WTC11 (cell line): ENCODE measurements around the gene KIF26A. TPM values are rescaled to one million over a fixed set of nuclear protein-coding genes. Genes with fewer than 3 reads are reported as not detected.

ENCODE experiments used
- ATAC-seq: fragments of 200-7000 bp; cut with Tn5 transposase; 2 replicates; pipeline ENCODE4 v1.10.0; 2021; ENCODE audit warnings: mild to moderate bottlenecking, moderate library complexity
- CTCF ChIA-PET: fragments of 300-600 bp; sonication (Branson Sonifier 250); formaldehyde crosslinking; loops from one replicate; lab custom pipeline; 2021; ENCODE audit warnings: antibody characterized with exemption; lab: Charles Lee
- POLR2A ChIA-PET: fragments of 350-600 bp; sonication (Branson Sonifier 250); formaldehyde crosslinking; loops from one replicate; lab custom pipeline; 2021; ENCODE audit warnings: antibody characterized with exemption; lab: Charles Lee
- DNase-seq: peaks from one replicate; pipeline ENCODE4 v3.0.0; 2021; ENCODE audit warnings: low spot score
- H3K27ac Mint-ChIP-seq: 2 replicates; pipeline ENCODE4 v1.8.0; 2021; ENCODE audit warnings: mixed read lengths
- H3K27me3 Mint-ChIP-seq: 2 replicates; pipeline ENCODE4 v1.8.0; 2021; ENCODE audit warnings: low read depth, mild to moderate bottlenecking, moderate library complexity, mixed read lengths
- H3K36me3 Mint-ChIP-seq: 2 replicates; pipeline ENCODE4 v1.8.0; 2021; ENCODE audit warnings: mixed read lengths
- H3K4me1 Mint-ChIP-seq: 2 replicates; pipeline ENCODE4 v1.8.0; 2022; ENCODE audit warnings: mixed read lengths
- H3K4me3 Mint-ChIP-seq: 2 replicates; pipeline ENCODE4 v1.8.0; 2021; ENCODE audit warnings: mild to moderate bottlenecking, moderate library complexity, mixed read lengths
- H3K9me3 Mint-ChIP-seq: 2 replicates; pipeline ENCODE4 v1.8.0; 2021; ENCODE audit warnings: mixed read lengths
- ARID4B ChIP-seq: sonication (generic); formaldehyde crosslinking; IDR thresholded peaks from 2 replicates; pipeline ENCODE4 v1.8.0; 2023; ENCODE audit warnings: missing genetic modification reagents, mild to moderate bottlenecking, borderline replicate concordance
- ATF1 ChIP-seq: sonication (generic); formaldehyde crosslinking; IDR thresholded peaks from 2 replicates; pipeline ENCODE4 v1.8.1; 2023; ENCODE audit warnings: mild to moderate bottlenecking, moderate library complexity, missing genetic modification reagents
- E2F1 ChIP-seq: sonication (generic); formaldehyde crosslinking; IDR thresholded peaks from 2 replicates; pipeline ENCODE4 v1.8.0; 2022; ENCODE audit warnings: mild to moderate bottlenecking, missing genetic modification reagents
- E2F4 ChIP-seq: sonication (generic); formaldehyde crosslinking; IDR thresholded peaks from 2 replicates; pipeline ENCODE4 v1.8.1; 2022; ENCODE audit warnings: low read depth, mild to moderate bottlenecking, moderate library complexity, missing genetic modification reagents, borderline replicate concordance
- ETV6 ChIP-seq: sonication (generic); formaldehyde crosslinking; IDR thresholded peaks from 2 replicates; pipeline ENCODE4 v1.8.1; 2022; ENCODE audit warnings: mild to moderate bottlenecking, missing genetic modification reagents
- FOXP1 ChIP-seq: sonication (generic); formaldehyde crosslinking; IDR thresholded peaks from 2 replicates; pipeline ENCODE4 v1.8.0; 2022; ENCODE audit warnings: missing genetic modification reagents, mild to moderate bottlenecking, moderate library complexity, borderline replicate concordance
- FOXP4 ChIP-seq: sonication (generic); formaldehyde crosslinking; IDR thresholded peaks from 2 replicates; pipeline ENCODE4 v1.8.0; 2022; ENCODE audit warnings: mild to moderate bottlenecking, missing genetic modification reagents
- IRF2 ChIP-seq: sonication (generic); formaldehyde crosslinking; IDR thresholded peaks from 2 replicates; pipeline ENCODE4 v1.8.0; 2022; ENCODE audit warnings: low read depth, missing genetic modification reagents, borderline replicate concordance
- JUN ChIP-seq: sonication (generic); formaldehyde crosslinking; IDR thresholded peaks from 2 replicates; pipeline ENCODE4 v1.8.0; 2023; ENCODE audit warnings: mild to moderate bottlenecking, missing genetic modification reagents
- NFATC4 ChIP-seq: fragments of 250-450 bp; sonication (Bioruptor Pico); IDR thresholded peaks from 2 replicates; pipeline ENCODE4 v1.9.0; 2021; ENCODE audit warnings: mild to moderate bottlenecking
- NFE2L1 ChIP-seq: sonication (generic); formaldehyde crosslinking; IDR thresholded peaks from 2 replicates; pipeline ENCODE4 v1.8.1; 2023; ENCODE audit warnings: missing genetic modification reagents
- OVOL2 ChIP-seq: fragments of 250-450 bp; sonication (Bioruptor Pico); IDR thresholded peaks from 2 replicates; pipeline ENCODE4 v1.9.0; 2021; ENCODE audit warnings: mild to moderate bottlenecking, borderline replicate concordance
- STAT6 ChIP-seq: sonication (generic); formaldehyde crosslinking; conservative IDR thresholded peaks from 2 replicates; pipeline ENCODE4 v1.8.1; 2023; ENCODE audit warnings: mild to moderate bottlenecking, low read depth, missing genetic modification reagents, moderate library complexity
- TP53 ChIP-seq: sonication (generic); formaldehyde crosslinking; IDR thresholded peaks from 2 replicates; pipeline ENCODE4 v1.8.1; 2023; ENCODE audit warnings: mild to moderate bottlenecking, missing genetic modification reagents
- ZBTB21 ChIP-seq: sonication (generic); formaldehyde crosslinking; IDR thresholded peaks from 2 replicates; pipeline ENCODE4 v1.8.1; 2023; ENCODE audit warnings: mild to moderate bottlenecking, missing genetic modification reagents, borderline replicate concordance
- ZNF416 ChIP-seq: fragments of 250-450 bp; sonication (Bioruptor Pico); IDR thresholded peaks from 2 replicates; pipeline ENCODE4 v1.9.0; 2021; ENCODE audit warnings: mild to moderate bottlenecking, inconsistent platforms
- ZNF512 ChIP-seq: sonication (generic); formaldehyde crosslinking; IDR thresholded peaks from 2 replicates; pipeline ENCODE4 v1.8.1; 2022; ENCODE audit warnings: missing genetic modification reagents, borderline replicate concordance
- total RNA-seq: library from RNA; stranded (reverse); gene quantifications from 3 replicates; pipeline ENCODE4 v1.2.3, GENCODE V29; 2021

Gene KIF26A
- total RNA-seq, 1 experiment from 2014 or later, result 53.4 TPM

GRCh38 chr14:104181761-104182530 is 43.6 kb downstream of the KIF26A start (continued):
- TF ChIP-seq STAT6 (no peak), NFATC4 (CRISPR knock-in tag) (no peak), TP53 (CRISPR knock-in tag) (no peak), ETV6 (CRISPR knock-in tag) (no peak), ZBTB21 (no peak), ATF1 (CRISPR knock-in tag) (no peak), FOXP1 (CRISPR knock-in tag) (no peak), ZNF512 (CRISPR knock-in tag) (no peak)

GRCh38 chr14:104182857-104183425 is 44.6 kb downstream of the KIF26A start:
- no peaks in the 10 kb centered on the region for H3K27me3 Mint-ChIP-seq
- no peaks in the 10 kb centered on the region; the same call in 1 of the 2 replicates for H3K4me1 Mint-ChIP-seq
- no peak for TF ChIP-seq ZNF416 (CRISPR knock-in tag)
- no peak overlapping the region for H3K27ac Mint-ChIP-seq
- no peak overlapping the region for H3K4me3 Mint-ChIP-seq
- DNase-seq, result no peak
- H3K9me3 Mint-ChIP-seq, result no peaks in the 10 kb centered on the region
- ChIA-PET POLR2A (no interaction called here), CTCF (interaction anchor here (0.6 to 1.9 kb wide), 5 partner anchors 9 to 381 kb away, joined by 3 to 4 read pairs (median 3); no protein-coding TSS in a partner anchor)
- ATAC-seq, result no peak
- H3K36me3 Mint-ChIP-seq, result no peaks in the 10 kb centered on the region

- Mint-ChIP-seq H3K4me3 (no peak overlapping the region), H3K4me1 (no peaks in the 10 kb centered on the region; the same call in 1 of the 2 replicates), H3K27ac (no peak overlapping the region), H3K9me3 (no peaks in the 10 kb centered on the region), H3K27me3 (no peaks in the 10 kb centered on the region), H3K36me3 (no peaks in the 10 kb centered on the region)
- POLR2A ChIA-PET, result no interaction called here
- DNase-seq, result no peak
- ATAC-seq, result no peak
- CTCF ChIA-PET, result interaction anchor here (0.6 to 1.6 kb wide), 3 partner anchors 12 to 380 kb away, joined by 3 to 4 read pairs (median 4); no protein-coding TSS in a partner anchor
- no peak for TF ChIP-seq OVOL2 (CRISPR knock-in tag)
- TF ChIP-seq JUN (CRISPR knock-in tag), result no peak
- no peak for TF ChIP-seq E2F4 (CRISPR knock-in tag)
- no peak for TF ChIP-seq E2F1
- no peak for TF ChIP-seq NFE2L1 (CRISPR knock-in tag)
- TF ChIP-seq ARID4B (CRISPR knock-in tag), result no peak
- TF ChIP-seq IRF2 (CRISPR knock-in tag), result no peak
- TF ChIP-seq FOXP4 (CRISPR knock-in tag), result no peak
Observed at GRCh38 chr14:104183796-104184195, 45.4 kb downstream of the KIF26A start.
